Calu3 (cell line): ENCODE measurements around the gene FAM229A. TPM values are rescaled to one million over a fixed set of nuclear protein-coding genes. Genes with fewer than 3 reads are reported as not detected.

ENCODE experiments used
- BruUV-seq: library from RNA; stranded (reverse); fragments of 400-500 nt; replicated peaks from 2 replicates; lab custom pipeline; 2021; lab: Mats Ljungman, UMichigan
- CTCF ChIA-PET: fragments of 300-600 bp; sonication (Branson Sonifier 250); formaldehyde crosslinking; loops from one replicate; lab custom pipeline; 2022; ENCODE audit warnings: antibody characterized with exemption; lab: Charles Lee
- DNase-seq: peaks from one replicate; pipeline ENCODE4 v3.0.0; 2022
- H3K27ac Mint-ChIP-seq: one replicate; pipeline ENCODE4 v1.8.0; 2022; ENCODE audit warnings: mixed read lengths; ENCODE audit not compliant: unreplicated experiment
- H3K27me3 Mint-ChIP-seq: one replicate; pipeline ENCODE4 v1.8.0; 2022; ENCODE audit warnings: mixed read lengths; ENCODE audit not compliant: unreplicated experiment
- H3K36me3 Mint-ChIP-seq: one replicate; pipeline ENCODE4 v1.8.0; 2022; ENCODE audit warnings: mild to moderate bottlenecking, moderate library complexity, mixed read lengths; ENCODE audit not compliant: insufficient read depth, unreplicated experiment
- H3K4me1 Mint-ChIP-seq: one replicate; pipeline ENCODE4 v1.8.0; 2022; ENCODE audit warnings: mild to moderate bottlenecking, low read depth, mixed read lengths; ENCODE audit not compliant: unreplicated experiment
- H3K4me3 Mint-ChIP-seq: one replicate; pipeline ENCODE4 v1.8.0; 2022; ENCODE audit warnings: mild to moderate bottlenecking, low read depth, moderate library complexity, mixed read lengths; ENCODE audit not compliant: unreplicated experiment
- H3K9me3 Mint-ChIP-seq: one replicate; pipeline ENCODE4 v1.8.0; 2022; ENCODE audit warnings: low read depth, mixed read lengths; ENCODE audit not compliant: unreplicated experiment
- CTCF ChIP-seq: fragments of 200-600 bp; IDR thresholded peaks from one replicate; pipeline ENCODE4 v1.8.0; 2022; ENCODE audit warnings: antibody characterized with exemption; ENCODE audit not compliant: unreplicated experiment
- intact Hi-C: fragments of 100-400 bp; cut with micrococcal nuclease; formaldehyde crosslinking; loops from one replicate; pipeline ENCODE4 v1.10.0; 2022; ENCODE audit not compliant: unreplicated experiment
- total RNA-seq: library from RNA; stranded (reverse); gene quantifications from 2 replicates; pipeline ENCODE4 v1.2.3, GENCODE V29; 2022

FAM229A gene
- total RNA-seq, 1 experiment from 2014 or later = 7.3 TPM

- BruUV-seq = no TSS peak
- DNase-seq = no peak
- peaks cover 8% of the 10 kb centered on the region for H3K4me1 Mint-ChIP-seq
- no peaks in the 10 kb centered on the region for H3K9me3 Mint-ChIP-seq
- CTCF ChIA-PET = no interaction called here
- no peaks in the 10 kb centered on the region for H3K27me3 Mint-ChIP-seq
- no peak overlapping the region for H3K4me3 Mint-ChIP-seq
- no peak overlapping the region for H3K27ac Mint-ChIP-seq
- TF ChIP-seq CTCF = no peak
- intact Hi-C loops = no loop called here
- H3K36me3 Mint-ChIP-seq = peaks cover 12% of the 10 kb centered on the region
Measured at GRCh38 chr1:32388641-32389040, 26.4 kb upstream of the FAM229A start.

- intact Hi-C loops = no loop called here
- Mint-ChIP-seq H3K4me1 (no peaks in the 10 kb centered on the region), H3K27me3 (no peaks in the 10 kb centered on the region), H3K4me3 (no peak overlapping the region), H3K36me3 (peaks cover 25% of the 10 kb centered on the region), H3K27ac (no peak overlapping the region), H3K9me3 (no peaks in the 10 kb centered on the region)
- no peak for TF ChIP-seq CTCF
- DNase-seq = no peak
- BruUV-seq = no TSS peak
- CTCF ChIA-PET = interaction anchor here (0.7 kb wide), 1 partner anchor 9 kb away, joined by 3 read pairs; no protein-coding TSS in a partner anchor
Measured at GRCh38 chr1:32386676-32387392, 24.5 kb upstream of the FAM229A start.

GRCh38 chr1:32380057-32380456 lies 17.8 kb upstream of the FAM229A start:
- no peak for TF ChIP-seq CTCF
- peaks cover 49% of the 10 kb centered on the region for H3K36me3 Mint-ChIP-seq
- no peaks in the 10 kb centered on the region for H3K4me1 Mint-ChIP-seq
- no peaks in the 10 kb centered on the region for H3K9me3 Mint-ChIP-seq
- H3K27me3 Mint-ChIP-seq = no peaks in the 10 kb centered on the region
- no peak for DNase-seq
- no peak overlapping the region for H3K4me3 Mint-ChIP-seq
- CTCF ChIA-PET = no interaction called here
- H3K27ac Mint-ChIP-seq = no peak overlapping the region
- intact Hi-C loops = no loop called here
- BruUV-seq = no TSS peak

- Mint-ChIP-seq H3K27me3 (no peaks in the 10 kb centered on the region), H3K27ac (no peak overlapping the region), H3K4me1 (no peaks in the 10 kb centered on the region), H3K9me3 (no peaks in the 10 kb centered on the region), H3K4me3 (no peak overlapping the region), H3K36me3 (peaks cover 56% of the 10 kb centered on the region)
- DNase-seq = no peak
- no peak for TF ChIP-seq CTCF
- intact Hi-C loops = no loop called here
- no TSS peak for BruUV-seq
- CTCF ChIA-PET = interaction anchor here (0.6 to 1.5 kb wide), 2 partner anchors 9 to 137 kb away, joined by 3 read pairs; no protein-coding TSS in a partner anchor
Measured at GRCh38 chr1:32377541-32378220, 15.4 kb upstream of the FAM229A start.
